HT1080 (cell line): Measurements from ENCODE around the gene MYO5C. TPM values are rescaled to one million over a fixed set of nuclear protein-coding genes. Genes with fewer than 3 reads are reported as not detected.

Experiments
- DNase-seq: peaks from one replicate; pipeline ENCODE4 v3.0.0-alpha.2; 2015; ENCODE audit warnings: low read depth
- total RNA-seq: library from RNA; depleted of rRNA; stranded (reverse); fragments of >200 nt; shearing (Covaris generic); gene quantifications from 2 replicates; pipeline ENCODE4 v1.2.3, GENCODE V29; 2014

The MYO5C gene
- total RNA-seq, 1 experiment from 2014 or later = not detected

GRCh38 chr15:52218371-52218770 lies 77.2 kb downstream of the MYO5C start:
- DNase-seq = no peak

DNA sequence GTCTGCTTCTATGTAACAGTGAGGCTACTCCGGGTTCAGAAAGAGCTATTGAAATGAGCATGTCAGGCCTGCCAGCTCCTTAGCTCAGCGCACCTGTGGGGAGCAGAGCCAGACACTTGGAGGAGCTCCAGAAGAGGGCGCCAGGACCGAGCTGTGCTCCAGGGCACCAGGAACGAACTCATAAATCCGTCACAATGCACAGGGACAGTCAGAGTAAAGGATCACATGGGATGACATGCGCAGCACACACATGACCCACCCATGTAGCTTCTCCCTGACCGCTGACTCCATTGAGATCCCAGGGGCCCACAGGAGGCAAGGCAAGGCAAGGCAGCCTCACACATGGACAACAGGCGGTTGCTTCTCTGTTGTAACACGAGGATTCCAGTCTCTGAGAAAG lies 78.4 kb downstream of the MYO5C start:
- DNase-seq = no peak

GRCh38 chr15:52214553-52214952 lies 81.1 kb downstream of the MYO5C start:
- DNase-seq = no peak

DNA sequence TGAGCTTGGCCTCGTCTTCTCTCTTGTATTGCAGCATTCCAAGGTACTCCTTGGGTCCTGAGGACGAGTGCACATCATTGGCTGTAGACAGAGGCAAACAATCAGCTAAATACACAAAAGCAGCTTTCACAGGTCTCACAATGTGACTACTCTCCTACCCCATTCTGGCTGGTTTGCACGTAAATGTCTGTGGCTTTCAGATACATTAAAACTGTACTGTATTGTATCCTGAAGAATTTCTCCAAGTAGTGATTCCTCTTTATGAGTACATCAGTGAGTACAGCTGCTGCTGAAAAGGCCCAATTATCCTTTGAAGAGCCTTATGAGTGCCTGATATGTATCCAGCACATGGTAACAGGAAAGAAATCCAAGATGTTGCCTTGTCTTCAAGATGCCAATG lies 82.4 kb downstream of the MYO5C start:
- DNase-seq = no peak

DNA sequence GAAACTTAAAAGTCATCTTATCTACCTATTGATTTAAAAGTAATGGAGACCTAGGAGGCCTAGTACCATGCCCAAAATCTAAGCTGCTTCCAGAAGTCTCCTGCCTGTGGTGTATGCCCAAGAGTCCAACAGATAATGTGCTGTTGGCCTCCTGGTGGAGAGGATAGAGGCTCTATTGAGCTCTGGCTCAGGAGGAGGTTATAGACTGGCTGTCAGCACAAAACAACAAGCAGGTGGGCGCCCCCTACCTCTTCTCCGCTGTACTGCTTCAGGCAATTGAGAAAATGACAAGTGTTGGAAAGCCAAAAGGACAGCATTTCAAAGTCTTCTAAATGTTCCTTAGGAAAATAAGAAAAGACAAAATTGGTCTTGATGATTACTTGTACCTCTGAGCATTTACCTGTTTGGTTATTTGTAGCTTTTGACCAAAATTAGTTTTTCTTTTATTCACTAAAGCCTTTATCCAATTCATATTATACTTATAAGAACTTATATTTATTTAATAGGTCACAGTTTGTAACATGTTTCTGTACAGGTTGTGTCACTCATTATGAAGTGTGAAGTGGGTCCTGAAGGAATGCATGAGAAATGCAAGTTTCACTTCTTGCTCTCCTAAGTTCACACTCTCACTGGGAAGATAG lies 87.2 kb downstream of the MYO5C start:
- DNase-seq = peak; percentile 83

GRCh38 chr15:52207191-52207590 lies 88.4 kb downstream of the MYO5C start:
- no peak for DNase-seq

GRCh38 chr15:52206446-52206845 lies 89.2 kb downstream of the MYO5C start:
- DNase-seq = no peak

DNA sequence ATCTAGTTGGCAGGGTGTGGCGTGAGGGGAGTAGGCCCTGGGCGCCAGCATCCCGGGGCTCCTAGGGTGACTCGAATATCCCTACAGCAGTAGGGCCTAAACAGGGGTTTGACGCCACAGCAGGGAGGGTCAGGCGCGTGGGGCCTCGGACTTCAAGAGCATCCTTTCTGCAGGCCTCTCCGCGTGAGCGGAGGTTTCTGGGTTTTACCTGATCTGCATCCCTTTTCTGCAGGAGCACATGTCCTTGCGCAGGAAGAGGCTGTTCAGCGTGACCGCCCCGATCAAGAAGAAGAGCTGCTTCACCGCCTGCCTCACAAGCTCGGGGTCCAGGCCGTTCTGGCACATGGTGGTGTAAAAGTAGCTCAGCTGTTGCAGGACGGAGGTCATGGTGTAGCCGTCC lies 90.9 kb downstream of the MYO5C start:
- DNase-seq = no peak

GRCh38 chr15:52200831-52201365 lies 94.7 kb downstream of the MYO5C start:
- no peak for DNase-seq

GRCh38 chr15:52199271-52199670 lies 96.3 kb downstream of the MYO5C start:
- no peak for DNase-seq

DNA sequence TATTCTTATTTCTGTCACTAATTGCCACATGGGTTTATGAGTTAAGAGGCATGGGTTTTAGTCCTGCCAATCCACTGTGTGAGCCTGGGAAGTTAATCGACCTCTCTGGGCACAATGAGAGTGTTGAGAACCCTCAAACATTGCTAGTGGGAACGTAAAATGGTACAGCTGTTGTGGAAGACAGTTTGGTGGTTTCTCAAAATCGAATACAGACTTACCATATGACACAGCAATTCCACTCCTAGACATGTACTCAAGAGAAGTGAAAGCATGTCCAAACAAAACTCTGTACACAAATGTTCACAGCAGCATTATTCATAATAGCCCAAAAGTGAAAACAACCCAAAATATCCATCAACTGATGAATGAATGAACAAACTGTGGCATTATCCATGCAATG lies 98.7 kb downstream of the MYO5C start:
- no peak for DNase-seq

- peak; percentile 24 for DNase-seq
These were observed 101.8 kb downstream of the MYO5C start for GRCh38 chr15:52193791-52194190.

GRCh38 chr15:52193321-52193720 lies 102.3 kb downstream of the MYO5C start:
- DNase-seq = no peak

DNA sequence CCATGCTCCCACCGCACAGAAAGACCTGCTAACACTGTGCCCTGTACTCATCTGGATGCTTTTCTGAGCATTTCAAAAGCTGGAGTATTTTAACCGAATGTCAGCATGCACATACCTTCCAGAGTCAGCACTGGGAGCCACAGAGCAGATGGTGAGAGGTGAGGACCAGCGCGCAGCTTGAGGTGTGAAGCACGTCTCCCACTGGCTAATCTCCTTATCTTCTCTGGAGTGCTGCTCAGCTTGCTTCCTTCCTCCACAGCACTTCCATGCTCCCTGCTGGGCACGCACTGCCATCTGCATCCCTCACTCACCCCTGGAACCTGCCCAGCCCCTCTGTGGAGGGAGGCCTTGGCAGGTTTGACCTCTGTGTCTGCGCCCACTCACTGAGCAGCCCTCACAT lies 104.4 kb downstream of the MYO5C start, which contains the start of gene GNB5:
Gene GNB5, minus strand, starts transcription at position 186 of the 400 bp plus-strand sequence. CDS start 6,716 bp downstream, outside the sequence.
- DNase-seq = no peak

- DNase-seq = no peak
These were observed 108.7 kb downstream of the MYO5C start for GRCh38 chr15:52186651-52187486.

- no peak for DNase-seq
These were observed 110.4 kb downstream of the MYO5C start for GRCh38 chr15:52185151-52185561.

DNA sequence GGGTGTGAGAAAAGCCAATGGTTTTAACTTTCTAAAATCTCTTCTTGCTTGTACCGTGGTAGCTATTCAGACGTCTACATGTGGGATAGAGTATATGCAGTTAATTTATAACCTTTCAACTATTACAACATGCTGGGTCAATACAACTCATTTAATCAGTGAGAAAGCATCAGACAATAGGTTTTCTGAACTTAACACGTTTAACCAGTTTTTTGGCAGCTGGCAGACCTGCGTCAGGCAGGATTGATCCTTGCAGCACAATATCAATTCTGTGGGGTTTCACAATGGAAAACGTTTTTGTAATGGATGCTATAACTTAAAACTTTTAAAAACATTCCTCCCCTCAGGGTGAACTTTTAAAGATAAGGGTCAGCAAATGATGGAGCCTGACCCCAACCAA lies 110.9 kb downstream of the MYO5C start:
- no peak for DNase-seq

- DNase-seq = peak; percentile 44
These were observed 111.9 kb downstream of the MYO5C start for GRCh38 chr15:52183562-52184173.

- no peak for DNase-seq
These were observed 113.4 kb downstream of the MYO5C start for GRCh38 chr15:52181938-52182780.

DNA sequence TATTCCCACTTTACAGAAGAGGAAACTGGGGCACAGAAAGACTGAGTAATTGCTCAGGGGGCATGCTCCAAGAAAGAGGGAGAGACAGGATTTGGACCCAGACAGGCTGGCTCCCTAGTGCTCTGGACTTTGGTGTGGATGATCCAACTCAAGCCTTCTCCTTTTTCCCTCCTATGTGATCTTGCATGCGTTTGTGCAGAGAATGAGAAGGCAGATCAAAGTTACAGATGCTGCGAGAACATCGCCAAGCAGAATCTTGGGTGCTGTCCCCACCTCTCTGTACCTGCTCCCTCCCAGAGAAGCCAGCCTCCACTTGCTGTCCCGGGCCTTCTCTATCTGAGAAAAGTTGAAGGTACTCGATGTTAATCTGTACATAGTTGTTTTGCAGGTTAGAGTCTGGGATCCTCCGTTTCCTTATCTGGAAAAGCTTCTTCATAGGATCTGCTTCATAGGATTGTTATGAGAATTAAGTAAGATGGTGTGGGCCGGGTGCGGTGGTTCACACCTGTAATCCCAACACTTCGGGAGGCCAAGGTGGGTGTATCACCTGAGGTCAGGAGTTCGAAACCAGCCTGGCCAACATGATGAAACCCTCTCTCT lies 114.7 kb downstream of the MYO5C start:
- DNase-seq = no peak
